SU-DHL-6 (cell line): ENCODE results near the gene RPS6KA3.

Experiments used
- CTCF ChIP-seq: fragments of 200-600 bp; sonication (generic); IDR thresholded peaks from one replicate; pipeline ENCODE4 v1.5.1; 2017; ENCODE audit warnings: antibody characterized with exemption, mild to moderate bottlenecking, low read length, moderate library complexity; ENCODE audit not compliant: insufficient read depth, poor library complexity, severe bottlenecking
- EZH2phosphoT487 ChIP-seq: fragments of 200-600 bp; sonication (generic), shearing (Covaris generic); conservative IDR thresholded peaks from 2 replicates; pipeline ENCODE4 v1.6.1; 2018; ENCODE audit warnings: mild to moderate bottlenecking, antibody characterized with exemption, low read length, moderate library complexity, mixed read lengths

- no peak for TF ChIP-seq CTCF
- TF ChIP-seq EZH2phosphoT487 = no peak
Observed at GRCh38 chrX:20227116-20227515, 39.6 kb downstream of the RPS6KA3 start.
